Stimulated activated CD4-positive, alpha-beta T cell treated with anti-CD3 and anti-CD28 coated beads, Interleukin-2, amount 100 ng/mL, for 4 hours (primary cell): ENCODE results near the gene LIPF.
"Not testable (repeated sequence)": the region's sequence is repeated elsewhere in the genome, so short reads cannot be mapped to it uniquely, and the experiment has no call there.

Source experiments
- DNase-seq: peaks from one replicate; pipeline ENCODE4 v3.0.0-alpha.2; 2020; ENCODE audit warnings: low read depth

LIPF gene

DNA sequence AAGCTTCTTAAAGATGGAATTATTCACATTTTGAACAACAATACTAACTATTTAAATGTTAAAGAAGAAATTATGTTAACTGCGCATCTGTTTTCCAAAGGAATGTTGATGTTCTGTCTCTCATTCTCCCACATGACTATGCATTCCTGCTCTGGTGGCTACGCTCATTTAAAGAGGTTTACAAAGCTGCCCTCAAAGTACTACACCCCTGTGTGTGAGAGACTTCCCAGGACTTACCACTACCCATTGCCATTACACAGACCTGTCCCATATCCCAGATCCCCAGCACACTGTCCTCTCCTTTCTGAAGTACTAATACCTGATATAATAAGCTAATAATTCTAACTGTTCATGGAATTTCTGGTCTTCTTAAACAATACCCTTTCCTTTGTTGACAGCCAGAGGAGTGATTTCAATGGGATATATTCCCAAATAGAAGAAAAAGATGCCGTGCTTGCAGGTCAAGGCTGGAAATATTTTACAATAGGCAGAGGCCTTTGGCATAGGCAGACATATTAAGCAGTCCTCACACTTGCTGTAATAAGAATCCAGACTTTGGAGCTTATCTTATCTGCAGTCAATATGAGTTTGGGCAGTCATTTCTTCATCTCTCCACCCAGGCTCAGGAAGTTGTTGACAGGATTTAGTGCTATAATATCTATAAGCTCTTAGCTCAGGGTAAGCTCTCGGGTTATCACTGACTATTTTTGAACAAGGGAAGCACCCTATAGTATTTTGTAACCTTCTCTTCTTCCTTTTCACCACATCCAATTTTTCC lies 12.2 kb downstream of the LIPF start:
- no peak for DNase-seq

DNA sequence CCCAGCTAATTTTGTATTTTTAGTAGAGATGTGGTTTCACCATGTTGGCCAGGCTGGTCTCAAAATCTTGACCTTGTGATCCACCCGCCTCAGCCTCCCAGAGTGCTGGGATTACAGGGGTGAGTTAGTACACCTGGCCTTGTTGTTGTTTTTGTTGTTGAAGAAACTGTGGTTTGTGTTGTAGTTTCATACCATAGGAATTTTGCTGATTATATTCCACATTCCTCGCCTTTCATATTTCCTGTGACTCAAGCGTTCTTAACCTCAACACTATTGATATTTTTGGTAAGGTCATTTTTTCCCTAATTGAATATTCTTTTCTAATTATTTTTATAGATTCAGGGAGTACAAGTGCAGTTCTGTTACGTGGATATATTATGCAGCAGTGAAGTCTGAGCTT lies 16.7 kb downstream of the LIPF start:
- no peak for DNase-seq

DNA sequence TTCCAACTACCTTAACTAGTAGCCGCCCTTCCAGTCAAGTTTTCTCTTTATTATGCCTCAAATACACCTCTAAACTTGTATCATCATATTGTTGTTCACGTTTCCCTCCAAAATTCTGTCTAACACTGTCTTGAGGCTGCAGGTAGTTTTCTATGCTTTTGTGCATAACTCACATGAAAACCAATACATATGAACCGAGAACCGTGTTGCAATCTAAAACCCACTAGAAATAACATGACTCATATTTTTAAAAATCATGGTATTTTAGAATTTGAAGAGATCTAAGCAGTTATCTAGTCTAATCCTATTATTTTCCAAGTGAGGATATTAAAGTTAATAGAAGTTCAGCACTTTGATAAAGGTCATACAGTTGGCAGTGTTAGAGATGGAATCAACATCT lies 18.2 kb downstream of the LIPF start:
- DNase-seq = no peak

DNA sequence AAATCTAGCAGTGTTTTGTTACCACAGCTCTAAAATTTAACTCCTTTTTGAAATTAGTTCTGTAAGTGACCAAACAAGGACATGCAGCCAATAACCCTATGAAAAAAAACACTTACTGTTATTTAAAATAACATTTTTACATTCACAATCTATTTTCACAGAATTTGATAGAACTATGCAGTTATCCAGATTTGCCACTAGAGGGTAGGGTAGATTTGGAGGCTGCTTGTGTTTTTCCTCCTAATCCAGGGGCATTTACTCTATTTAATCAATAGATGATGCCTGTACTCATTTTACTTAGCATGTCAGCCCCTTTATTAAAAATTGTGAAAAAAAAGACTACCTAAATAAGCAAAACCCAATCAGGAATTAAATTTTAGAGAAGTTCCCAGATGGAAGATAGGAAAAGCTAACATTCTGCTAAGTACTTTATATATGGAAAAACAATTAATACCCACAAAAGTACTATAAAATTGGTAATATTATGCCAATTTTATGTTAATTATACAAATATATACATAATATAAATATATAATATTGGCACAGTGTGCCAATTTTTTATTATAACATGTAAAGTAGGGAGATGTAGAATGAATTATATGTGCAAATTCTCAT lies 23.7 kb downstream of the LIPF start:
- DNase-seq = no peak

DNA sequence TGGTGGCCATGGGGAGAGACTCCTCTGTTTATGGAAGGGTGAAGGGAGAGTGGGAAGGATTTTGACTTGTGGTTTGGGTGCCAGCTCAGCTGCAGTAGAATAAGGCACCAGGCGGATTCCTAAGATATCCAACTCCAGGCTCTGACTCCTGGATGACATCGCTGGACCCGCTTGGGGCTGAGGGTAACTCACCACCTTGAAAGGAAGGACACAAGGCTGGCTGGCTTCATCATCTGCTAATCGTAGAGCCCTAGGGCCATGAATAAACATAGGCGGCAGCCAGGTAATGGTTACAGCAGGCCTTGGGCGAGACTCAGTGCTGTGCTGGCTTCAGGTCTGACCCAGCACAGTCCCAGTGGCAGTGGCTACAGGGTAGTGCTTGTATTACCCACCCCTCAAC lies 25.1 kb downstream of the LIPF start:
- no peak for DNase-seq

DNA sequence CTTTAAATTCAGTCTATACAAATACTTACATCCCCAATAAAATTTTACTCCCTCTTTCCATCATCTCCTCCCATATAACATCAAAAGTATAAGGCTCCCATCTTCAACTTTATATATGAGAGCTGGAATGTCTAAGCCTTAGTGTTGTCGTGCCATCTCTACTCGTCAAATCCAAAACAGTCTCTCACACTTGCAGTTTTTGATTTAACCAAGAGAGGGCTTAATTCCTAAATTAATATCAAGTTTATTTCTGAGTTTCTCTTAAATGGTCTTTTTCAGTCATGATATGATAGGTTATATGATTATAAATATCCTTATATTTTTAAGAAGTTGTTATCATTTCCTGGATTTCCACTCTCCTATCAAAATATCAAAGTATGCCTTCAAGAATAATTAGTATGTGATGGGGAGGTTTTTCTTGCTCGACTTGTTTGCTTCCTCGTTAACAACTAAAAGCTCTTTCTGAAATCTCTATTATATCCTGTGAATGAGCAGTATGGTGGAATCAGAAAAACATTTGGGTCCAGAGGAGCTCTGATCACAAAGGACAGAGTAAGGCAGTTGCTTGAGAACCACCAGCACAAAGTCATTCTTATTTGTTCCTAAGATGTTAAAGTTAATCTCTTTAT lies 29.3 kb downstream of the LIPF start:
- no peak for DNase-seq

DNA sequence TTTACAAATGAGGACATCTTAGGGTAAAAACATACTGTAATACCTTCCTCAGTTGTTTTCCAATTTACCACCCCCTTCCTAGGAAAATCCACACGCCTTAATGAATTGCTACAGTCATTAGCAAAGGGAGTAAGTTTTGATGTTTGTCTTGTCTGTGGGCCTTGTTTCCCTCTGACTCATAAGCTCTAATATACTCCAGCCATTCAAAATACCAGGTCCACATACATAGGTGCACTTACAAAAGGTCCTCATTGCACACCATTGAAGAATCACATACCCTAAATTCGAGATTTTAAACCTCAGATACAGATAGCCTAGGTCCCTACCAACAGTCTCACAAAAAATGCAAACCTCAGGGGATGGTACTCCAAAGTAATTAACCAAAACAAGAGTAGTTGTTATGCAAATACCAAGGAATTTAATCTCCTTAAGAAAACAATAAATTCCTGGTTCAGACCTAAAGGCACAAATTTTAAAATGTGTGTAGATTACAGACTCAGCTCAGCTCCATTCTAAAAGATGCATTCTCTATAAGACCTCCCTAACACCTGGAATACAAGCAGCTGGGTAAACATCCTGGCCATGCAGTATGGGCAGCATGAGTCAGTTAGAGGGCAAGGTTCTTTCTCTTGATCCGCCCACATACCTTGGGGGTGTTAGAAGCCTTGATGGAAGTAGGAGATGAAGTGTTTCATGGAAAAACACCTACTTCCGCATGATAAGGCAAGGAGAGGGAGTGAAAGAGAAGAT lies 38.8 kb downstream of the LIPF start:
- DNase-seq = no peak

DNA sequence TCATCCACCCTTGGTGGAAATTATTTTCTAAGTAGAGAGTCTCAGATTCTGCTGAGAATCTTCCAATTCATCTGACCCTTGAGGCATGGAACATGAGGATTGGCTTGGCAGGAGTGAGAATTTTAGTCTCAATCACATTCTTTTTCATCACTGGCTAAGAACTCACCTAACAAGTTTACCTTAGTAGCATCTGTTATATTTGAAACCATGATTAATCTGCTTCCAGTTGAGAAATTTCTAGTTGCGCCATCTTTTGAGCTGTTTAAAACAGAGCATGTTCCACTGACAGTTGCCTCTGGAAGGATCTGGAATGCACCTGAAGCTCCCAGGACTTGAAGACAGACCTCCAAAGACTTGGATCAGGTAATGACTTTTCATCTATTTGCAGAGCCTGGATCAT lies 41.7 kb downstream of the LIPF start, which contains the start of gene LIPK:
TSS of gene LIPK (plus strand) at position 292 of the 400 bp plus-strand sequence. CDS start 18,295 bp downstream, outside the sequence.
- no peak for DNase-seq

DNA sequence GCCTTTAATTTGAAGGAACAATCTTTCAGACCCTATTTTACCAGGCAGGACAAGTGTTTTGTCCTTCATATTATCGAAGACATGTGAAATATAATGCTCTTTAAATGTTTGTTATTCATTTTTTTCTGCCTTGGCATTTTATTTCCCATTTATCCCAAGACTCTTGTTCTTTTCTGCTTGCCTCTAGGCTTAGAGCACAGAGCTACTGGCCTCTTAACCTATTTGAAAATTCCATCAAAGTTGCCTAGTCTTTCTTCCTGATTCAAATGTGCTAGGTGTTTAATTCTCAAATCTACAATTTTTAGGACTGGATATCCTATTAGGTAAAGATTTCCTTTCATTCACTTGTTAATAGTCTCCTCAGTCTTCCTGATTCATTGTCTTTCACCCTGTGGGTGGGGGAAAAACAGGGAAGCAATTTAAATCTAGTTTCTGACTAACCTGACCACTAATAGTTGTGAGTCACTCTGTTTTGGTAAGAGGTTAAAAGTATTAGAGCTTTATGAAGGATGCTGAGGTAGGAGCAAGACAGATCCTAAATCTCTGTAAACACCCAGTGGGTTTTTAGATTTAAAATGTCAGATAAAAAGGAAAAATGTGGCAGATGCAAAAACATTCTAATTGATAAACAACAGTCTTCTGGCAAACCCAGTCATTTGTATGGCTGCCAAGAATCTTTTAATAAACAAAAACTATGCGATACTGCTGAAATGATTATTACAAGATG lies 43.4 kb downstream of the LIPF start:
- DNase-seq = no peak

DNA sequence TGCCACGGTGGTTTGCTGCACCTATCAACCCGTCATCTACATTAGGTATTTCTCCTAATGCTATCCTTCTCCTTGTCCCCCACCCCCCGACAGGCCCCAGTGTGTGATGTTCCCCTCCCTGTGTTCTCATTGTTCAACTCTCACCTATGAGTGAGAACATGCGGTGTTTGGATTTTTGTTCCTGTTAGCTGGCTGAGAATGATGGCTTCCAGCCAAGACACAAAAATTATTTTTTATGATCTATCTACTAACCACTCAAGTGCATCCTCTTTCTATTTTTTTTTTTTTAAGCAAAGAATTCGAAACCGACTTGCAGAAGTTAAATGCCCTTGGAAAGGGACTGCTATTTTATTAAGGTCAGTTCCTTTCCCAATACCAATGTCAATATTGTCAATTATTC lies 45.1 kb downstream of the LIPF start:
- not testable (repeated sequence) for DNase-seq

DNA sequence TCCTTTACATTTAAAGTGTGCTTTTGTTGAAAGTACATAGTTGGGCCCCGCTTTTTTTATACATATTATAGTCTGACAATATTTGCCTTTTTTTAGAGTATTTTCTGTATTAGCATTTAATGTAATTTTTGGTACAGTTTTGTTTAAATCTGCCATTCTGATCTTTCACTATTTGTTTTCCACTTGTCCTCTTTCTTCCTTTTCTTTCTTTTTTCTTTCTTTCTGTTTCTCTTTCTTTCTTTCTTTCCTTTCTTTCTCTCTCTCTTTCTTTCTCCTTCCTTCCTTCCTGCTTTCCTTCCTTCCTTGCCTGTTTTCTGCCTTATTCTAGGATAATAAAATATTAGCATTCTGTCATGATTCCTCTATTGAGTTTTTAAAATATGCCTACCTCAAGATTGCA lies 51.3 kb downstream of the LIPF start:
- no peak for DNase-seq

DNA sequence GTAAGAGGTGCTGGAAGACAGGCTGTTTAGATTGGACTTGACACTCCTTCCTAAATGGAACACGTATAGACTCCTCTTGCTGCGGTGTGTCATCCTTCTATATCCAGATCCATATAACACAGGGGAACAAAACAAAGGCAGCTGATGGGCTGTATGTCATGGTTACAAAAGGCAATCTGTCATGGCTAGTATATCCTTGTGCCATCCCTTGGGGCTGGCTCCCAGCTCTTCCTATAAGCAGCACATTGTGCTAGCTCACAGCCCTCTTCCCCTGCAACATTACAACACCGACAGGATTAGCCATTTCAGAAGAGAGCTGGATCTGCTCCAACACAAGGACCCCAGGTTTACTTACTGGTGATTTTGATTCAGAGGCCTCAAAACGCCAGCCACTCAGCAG lies 57.1 kb downstream of the LIPF start:
- DNase-seq = no peak

DNA sequence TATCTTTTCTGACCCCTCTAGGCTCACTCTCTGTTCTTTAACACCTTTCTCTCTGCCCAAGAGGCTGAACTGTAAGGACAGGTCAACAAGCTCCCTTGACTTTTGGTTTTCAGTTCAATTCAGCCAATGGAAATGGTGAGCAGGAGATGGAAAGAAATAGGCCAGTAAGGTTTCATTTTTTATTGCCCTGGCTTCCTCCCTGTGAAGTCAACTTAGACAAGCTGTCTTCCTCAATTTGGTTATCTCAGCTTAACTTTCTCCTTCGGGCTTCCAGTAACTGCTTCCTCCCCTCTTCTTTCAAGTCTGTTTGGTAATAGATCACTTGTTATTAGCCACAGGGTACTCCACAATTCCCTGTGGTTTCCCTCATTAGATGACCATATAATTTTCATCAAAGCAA lies 61.6 kb downstream of the LIPF start:
- no peak for DNase-seq

DNA sequence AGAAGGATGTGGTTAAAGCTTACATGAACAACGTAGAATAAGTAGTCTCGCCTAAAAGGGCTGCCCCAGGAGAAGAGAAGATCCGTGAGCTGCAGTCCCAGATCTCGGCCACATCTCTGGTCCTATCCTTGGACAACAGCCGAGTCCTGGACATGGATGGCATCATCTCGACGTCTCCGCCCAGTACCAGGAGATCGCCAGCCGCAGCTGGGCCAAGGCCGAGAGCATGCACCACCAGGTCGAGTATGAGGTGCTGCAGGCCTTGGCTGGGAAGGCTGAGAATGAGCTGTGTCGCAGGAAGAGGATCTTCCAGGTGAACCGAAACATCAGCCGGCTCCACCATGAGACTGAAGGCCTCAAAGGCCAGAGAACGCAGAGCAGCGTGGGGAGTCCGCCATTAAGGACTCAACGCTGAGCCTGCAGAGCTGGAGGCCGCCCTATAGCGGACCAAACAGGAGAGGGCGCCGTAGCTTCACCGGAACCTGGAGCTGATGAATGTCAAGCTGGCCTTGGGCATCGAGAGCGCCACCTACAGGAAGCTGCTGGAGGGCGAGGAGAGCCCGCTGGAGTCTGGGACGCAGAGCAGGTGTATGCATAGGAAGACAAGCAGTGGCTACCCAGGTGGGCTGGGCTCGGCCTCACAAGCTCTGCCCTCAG lies 64.0 kb downstream of the LIPF start:
- no peak for DNase-seq
